Limb (tissue), 2 donors: ENCODE results near the gene SLC49A4.

Source experiments
- DNase-seq, 2 donors: peaks; one replicate each; pipeline ENCODE4 v3.0.0-alpha.2; 2016; ENCODE audit errors: extremely low spot score in 2 of 2

SLC49A4 gene

GRCh38 chr3:122902326-122902725, 107.5 kb downstream of the SLC49A4 start:
- no peak for DNase-seq

- DNase-seq = no peak
Measured at GRCh38 chr3:122903171-122903570, 108.3 kb downstream of the SLC49A4 start.

GRCh38 chr3:122907471-122907870, 112.6 kb downstream of the SLC49A4 start:
- no peak for DNase-seq

DNA sequence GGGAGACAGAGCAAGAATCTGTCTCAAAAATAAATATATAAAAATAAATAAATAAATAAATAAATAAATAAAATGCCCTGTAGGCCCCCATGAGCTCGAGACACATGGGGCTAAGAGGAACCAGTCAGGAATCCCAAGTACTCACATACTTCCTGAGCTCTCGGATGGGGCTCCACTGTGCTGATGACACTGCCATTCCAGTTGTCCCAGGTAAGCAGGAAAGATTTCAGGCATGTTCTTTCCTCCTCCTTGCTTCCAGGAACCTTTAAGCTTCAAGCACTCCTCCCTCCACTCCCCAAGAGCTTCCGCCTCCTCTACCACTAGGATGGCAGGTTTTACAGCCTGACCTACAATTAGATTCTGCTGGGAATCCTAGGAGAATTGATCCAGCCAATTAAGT, 113.4 kb downstream of the SLC49A4 start:
- no peak for DNase-seq

- no peak for DNase-seq
Measured at GRCh38 chr3:122911901-122912300, 117.0 kb downstream of the SLC49A4 start.

DNA sequence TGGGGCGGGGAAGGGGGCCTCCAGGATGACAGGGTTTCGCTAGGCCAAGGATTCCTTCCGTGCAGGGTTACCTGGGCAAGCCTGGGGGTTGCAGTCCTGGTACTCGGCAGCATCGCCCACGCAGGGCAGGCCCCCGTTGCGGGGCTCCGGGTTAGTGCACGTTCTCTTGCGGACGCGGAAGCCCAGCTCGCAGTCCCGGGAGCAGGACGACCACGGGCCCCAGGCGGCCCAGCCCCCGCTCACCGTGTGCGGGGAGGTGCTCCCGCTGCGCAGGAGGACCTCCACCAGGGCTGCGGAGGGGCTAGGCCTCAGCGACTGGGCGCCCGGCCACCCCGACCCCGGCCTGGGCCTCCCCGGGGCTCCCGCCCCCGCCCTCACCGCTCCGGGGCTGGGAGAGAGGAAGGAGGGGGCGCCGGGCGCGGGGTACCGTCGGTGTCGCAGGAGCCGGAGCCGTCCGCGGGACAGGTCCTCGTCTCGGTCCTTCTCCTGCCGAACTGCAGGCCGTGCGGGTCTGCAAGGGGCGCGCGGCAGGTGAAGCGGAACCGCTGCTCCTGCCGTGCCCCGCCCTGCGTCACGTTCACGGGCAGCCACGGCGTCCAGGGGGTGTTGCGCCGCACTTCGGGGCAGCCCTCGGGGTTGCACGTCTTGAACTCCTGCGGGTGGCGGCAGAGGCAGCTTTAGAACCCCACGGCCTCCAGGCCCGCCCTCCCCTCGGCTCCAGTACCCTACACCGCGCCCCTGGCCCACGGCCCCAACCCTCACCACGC, 118.1 kb downstream of the SLC49A4 start:
- DNase-seq = no peak

DNA sequence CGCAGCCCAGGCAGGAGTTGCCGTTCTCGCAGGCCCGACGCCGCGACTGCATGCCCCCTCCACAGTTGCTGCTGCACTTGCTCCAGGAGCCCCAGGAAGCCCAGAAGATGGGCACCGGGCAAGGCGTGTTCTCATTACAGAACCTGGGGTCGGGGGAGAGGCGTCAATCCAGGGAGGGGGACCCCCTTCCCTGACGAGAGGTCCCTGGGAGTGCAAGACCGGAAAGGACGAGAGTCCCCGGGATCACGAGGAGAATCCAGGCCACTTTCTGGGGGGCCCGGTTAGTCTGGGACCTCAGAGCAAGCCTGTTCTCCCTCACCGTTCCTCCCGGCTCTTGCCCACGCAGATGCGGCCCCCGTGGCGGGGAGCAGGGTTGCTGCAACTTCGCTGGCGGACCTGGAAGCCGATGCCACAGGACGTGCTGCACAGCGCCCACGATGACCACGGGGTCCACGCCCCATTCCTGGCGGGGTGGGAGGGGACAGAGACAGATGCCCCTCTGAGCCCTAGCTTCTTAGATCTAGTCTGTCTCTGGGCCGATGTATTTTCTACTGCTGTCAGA, 118.8 kb downstream of the SLC49A4 start:
- DNase-seq = no peak

- no peak for DNase-seq
Measured at GRCh38 chr3:122915300-122916055, 120.6 kb downstream of the SLC49A4 start.

DNA sequence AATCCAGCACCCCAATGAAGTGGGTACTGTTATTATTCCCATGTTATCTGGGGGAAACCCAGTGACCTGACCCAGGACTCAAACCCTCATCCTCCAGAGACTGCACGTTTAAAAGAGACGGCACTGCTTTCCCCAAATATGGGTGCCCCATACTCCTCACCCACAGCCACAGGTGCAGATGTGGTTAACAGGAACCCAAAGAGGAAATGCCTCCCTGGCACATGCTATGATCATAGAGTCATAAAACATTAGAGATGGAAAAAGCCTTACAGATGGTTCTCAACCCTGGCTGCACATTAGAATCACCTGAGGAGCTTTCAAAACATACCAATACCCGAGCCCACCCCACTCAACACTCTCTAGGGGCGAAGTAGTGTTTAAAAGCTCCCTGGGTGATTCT, 121.2 kb downstream of the SLC49A4 start:
- no peak for DNase-seq

DNA sequence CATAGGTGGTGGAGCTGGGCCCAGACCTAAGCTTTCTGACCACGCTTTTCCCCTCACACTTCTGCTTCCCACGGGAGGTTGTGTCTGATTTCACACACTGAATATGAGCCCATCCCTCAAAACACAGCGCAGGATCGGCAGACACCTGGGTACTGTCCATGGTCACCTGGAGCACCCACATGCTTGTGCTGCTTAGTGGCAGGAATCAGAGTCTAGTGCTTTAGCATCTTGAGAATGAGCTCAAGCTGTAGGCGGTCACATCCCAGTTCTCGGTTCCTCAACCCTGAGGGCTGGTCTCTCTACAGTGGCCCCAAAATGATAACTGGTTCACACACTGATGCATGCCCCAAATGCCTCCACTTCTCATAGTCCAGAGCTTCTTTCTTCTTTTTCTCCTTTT, 121.7 kb downstream of the SLC49A4 start:
- no peak for DNase-seq

GRCh38 chr3:122917412-122917811, 122.5 kb downstream of the SLC49A4 start:
- no peak for DNase-seq

- no peak for DNase-seq
Measured at GRCh38 chr3:122918576-122919290, 123.9 kb downstream of the SLC49A4 start.

GRCh38 chr3:122919291-122919610, 124.4 kb downstream of the SLC49A4 start:
- DNase-seq = no peak

GRCh38 chr3:122920986-122921385, 126.1 kb downstream of the SLC49A4 start:
- no peak for DNase-seq

DNA sequence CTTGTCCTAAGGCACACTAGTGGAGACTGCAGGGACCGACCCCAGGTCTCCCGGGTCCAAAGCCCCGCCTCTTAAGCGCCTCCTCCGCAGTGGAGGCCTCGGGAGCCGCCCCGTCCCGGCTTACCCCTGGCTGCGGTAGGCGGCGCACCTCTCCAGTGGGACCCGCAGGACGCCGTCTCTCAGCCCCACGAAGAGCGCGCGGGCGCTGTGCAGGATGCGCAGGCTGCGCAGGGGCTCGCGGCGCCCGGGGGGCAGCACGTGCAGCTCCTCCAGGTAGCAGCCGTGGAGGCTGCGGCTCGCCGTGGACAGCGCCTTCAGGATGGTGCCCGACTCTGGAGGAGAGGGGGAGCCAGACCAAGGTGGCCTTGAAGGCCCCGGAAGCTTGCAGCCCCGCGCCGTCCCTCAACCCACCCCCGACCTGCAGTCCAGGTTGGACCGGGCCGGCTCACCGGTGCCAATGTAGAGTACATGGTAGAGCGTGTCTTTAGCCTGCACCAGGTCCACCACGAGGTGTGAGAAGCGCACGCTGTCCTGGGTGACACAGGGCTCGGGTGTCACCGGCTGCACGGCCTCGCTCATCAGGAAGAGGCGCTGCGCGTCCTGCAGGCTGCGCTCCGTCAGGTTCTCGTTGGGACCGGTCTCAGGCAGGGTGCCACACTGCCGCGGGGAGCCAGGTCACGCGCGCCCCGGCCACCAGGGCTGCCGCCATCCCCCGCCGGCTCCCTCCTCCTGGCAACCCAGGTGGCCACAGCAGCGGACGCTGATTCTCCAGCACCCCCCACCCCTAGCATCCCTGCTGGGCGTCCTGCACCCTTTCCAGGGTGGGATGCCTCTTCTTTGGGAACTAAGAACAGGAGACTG, 127.2 kb downstream of the SLC49A4 start:
- no peak for DNase-seq

- DNase-seq = no peak
Measured at GRCh38 chr3:122923611-122924010, 128.7 kb downstream of the SLC49A4 start.

GRCh38 chr3:122924056-122924455, 129.2 kb downstream of the SLC49A4 start:
- DNase-seq = no peak

GRCh38 chr3:122925756-122926155, 130.9 kb downstream of the SLC49A4 start:
- DNase-seq = no peak

GRCh38 chr3:122926322-122926721, 131.5 kb downstream of the SLC49A4 start:
- DNase-seq = no peak

DNA sequence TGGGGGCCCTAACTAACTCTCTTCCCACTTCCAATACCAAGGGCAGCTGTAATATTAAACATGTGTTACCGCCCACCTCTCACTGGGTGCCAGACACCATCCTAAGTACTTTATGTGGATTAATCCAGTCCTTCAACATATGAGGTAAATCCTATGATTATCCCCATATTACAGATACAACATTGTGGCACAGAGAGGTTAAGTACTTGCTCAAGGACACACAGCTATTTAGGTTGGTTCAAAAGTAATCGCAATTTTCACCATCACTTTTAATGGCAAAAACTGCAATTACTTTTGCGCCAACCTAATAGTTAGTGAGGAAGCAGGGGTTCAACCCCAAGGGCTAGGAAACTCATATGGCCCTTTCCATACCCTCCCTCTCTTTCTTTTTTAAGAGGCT, 131.9 kb downstream of the SLC49A4 start:
- no peak for DNase-seq

- no peak for DNase-seq
Measured at GRCh38 chr3:122927726-122928125, 132.9 kb downstream of the SLC49A4 start.
